NB4 (cell line): ENCODE measurements around the gene H19.

Experiments
- MYC ChIP-seq: IDR thresholded peaks from 2 replicates; pipeline ENCODE4 v1.6.1; 2011; ENCODE audit warnings: low read depth, low read length
- POLR2A ChIP-seq: IDR thresholded peaks from 2 replicates; pipeline ENCODE4 v1.6.1; 2011; ENCODE audit warnings: mild to moderate bottlenecking; ENCODE audit not compliant: insufficient read length; ENCODE audit errors: extremely low read depth
- TF ChIP-seq, protein P1 (sequence below): IDR thresholded peaks from one replicate; pipeline ENCODE4 v1.5.1; 2012; ENCODE audit warnings: low read depth, low read length

DNA sequence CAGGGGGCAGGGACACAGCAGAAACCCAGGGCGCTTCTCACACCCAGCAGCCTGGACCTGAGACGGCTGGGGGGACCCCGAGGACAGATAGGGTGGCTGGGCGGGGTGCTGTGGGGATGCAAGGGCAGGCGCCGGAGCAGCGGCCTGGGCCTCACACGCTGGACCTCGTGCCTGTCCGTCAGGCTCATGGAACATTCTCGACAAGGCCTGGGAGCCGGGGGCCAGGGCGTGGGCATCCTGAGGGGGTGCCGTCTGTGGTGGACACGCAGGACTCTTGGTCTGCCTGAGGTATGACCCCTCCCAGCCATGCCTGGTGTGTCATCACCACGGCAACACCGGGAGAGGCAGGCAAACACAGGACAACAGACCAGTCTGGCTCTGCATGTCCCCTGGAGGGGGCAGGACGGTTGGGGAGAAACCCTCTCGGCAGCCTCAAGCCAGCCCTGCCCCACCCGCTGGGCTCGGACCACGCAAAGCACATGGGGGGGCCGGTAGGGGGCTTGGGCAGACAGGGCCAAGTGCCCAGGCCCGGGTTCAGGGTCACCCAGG, 29.1 kb downstream of the H19 start:
- TF ChIP-seq, protein P1, sequence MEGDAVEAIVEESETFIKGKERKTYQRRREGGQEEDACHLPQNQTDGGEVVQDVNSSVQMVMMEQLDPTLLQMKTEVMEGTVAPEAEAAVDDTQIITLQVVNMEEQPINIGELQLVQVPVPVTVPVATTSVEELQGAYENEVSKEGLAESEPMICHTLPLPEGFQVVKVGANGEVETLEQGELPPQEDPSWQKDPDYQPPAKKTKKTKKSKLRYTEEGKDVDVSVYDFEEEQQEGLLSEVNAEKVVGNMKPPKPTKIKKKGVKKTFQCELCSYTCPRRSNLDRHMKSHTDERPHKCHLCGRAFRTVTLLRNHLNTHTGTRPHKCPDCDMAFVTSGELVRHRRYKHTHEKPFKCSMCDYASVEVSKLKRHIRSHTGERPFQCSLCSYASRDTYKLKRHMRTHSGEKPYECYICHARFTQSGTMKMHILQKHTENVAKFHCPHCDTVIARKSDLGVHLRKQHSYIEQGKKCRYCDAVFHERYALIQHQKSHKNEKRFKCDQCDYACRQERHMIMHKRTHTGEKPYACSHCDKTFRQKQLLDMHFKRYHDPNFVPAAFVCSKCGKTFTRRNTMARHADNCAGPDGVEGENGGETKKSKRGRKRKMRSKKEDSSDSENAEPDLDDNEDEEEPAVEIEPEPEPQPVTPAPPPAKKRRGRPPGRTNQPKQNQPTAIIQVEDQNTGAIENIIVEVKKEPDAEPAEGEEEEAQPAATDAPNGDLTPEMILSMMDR = no peak
- TF ChIP-seq MYC = no peak
- TF ChIP-seq POLR2A = no peak
